K562 (cell line): ENCODE measurements around the gene ECSIT. TPM values are rescaled to one million over a fixed set of nuclear protein-coding genes. Genes with fewer than 3 reads are reported as not detected.

Experiments
- CBX1 ChIP-seq: sonication (generic); IDR thresholded peaks from 2 replicates; pipeline ENCODE4 v1.6.1; 2016; ENCODE audit warnings: antibody characterized with exemption, low read depth, mild to moderate bottlenecking
- CBX3 ChIP-seq, 2 experiments: IDR thresholded peaks; 1 replicate in 1 of 2; 2 replicates in 1 of 2; pipeline ENCODE4 v1.6.1; 2012; ENCODE audit warnings: inconsistent platforms in 2 of 2, low read length in 2 of 2, borderline replicate concordance in 1 of 2, control low read depth in 1 of 2
- E2F6 ChIP-seq, 2 experiments: IDR thresholded peaks; 2 replicates each; pipeline ENCODE4 v1.6.1; 2011; ENCODE audit warnings: borderline replicate concordance in 1 of 2, control low read depth in 1 of 2, low read depth in 1 of 2, low read length in 1 of 2, mild to moderate bottlenecking in 1 of 2, mixed read lengths in 1 of 2, moderate library complexity in 1 of 2; ENCODE audit not compliant: insufficient read depth in 1 of 2, insufficient read length in 1 of 2, poor library complexity in 1 of 2, severe bottlenecking in 1 of 2; ENCODE audit errors: extremely low read depth in 1 of 2
- IRF2 ChIP-seq: sonication (generic); formaldehyde crosslinking; IDR thresholded peaks from 2 replicates; pipeline ENCODE4 v1.8.1; 2022; ENCODE audit warnings: mild to moderate bottlenecking, missing genetic modification reagents
- PML ChIP-seq: IDR thresholded peaks from 2 replicates; pipeline ENCODE4 v1.6.1; 2012; ENCODE audit warnings: low read length, inconsistent platforms
- XRCC4 ChIP-seq: IDR thresholded peaks from one replicate; pipeline ENCODE4 v1.6.1; 2011; ENCODE audit not compliant: insufficient read depth, insufficient read length; ENCODE audit errors: extremely low read depth
- YY1 ChIP-seq, 3 experiments: IDR thresholded peaks; 2 replicates each; pipeline ENCODE4 v1.6.1; 2011; ENCODE audit warnings: low read length in 2 of 3, mild to moderate bottlenecking in 2 of 3, moderate library complexity in 2 of 3, borderline replicate concordance in 1 of 3, control low read depth in 1 of 3, low read depth in 1 of 3; ENCODE audit not compliant: insufficient read depth in 3 of 3, insufficient replicate concordance in 2 of 3, control insufficient read depth in 1 of 3, insufficient read length in 1 of 3; ENCODE audit errors: extremely low read depth in 1 of 3
- ZBTB40 ChIP-seq, 2 experiments: fragments of 450-650 bp in 1 of 2; sonication (generic) in 1 of 2; formaldehyde crosslinking in 1 of 2; IDR thresholded peaks; 2 replicates each; pipeline versions ENCODE4 v1.7.1 to v1.9.0; 2016 to 2022; ENCODE audit warnings: inconsistent platforms in 1 of 2, mild to moderate bottlenecking in 1 of 2, missing genetic modification reagents in 1 of 2
- ZNF175 ChIP-seq: fragments of 200-800 bp; sonication (Bioruptor generic); IDR thresholded peaks from 2 replicates; pipeline ENCODE4 v1.6.1; 2016; ENCODE audit warnings: low read depth, mild to moderate bottlenecking, missing genetic modification characterization, missing compliant biosample characterization
- ZNF282 ChIP-seq: sonication (generic); formaldehyde crosslinking; IDR thresholded peaks from 2 replicates; pipeline ENCODE4 v1.8.1; 2023; ENCODE audit warnings: missing genetic modification reagents
- ZNF77 ChIP-seq: fragments of 250-450 bp; sonication (Bioruptor Pico); IDR thresholded peaks from 2 replicates; pipeline ENCODE4 v1.5.0; 2020
- polyA plus RNA-seq, 8 experiments: library from polyadenylated mRNA; depleted of rRNA in 4 of 8; stranded (reverse) in 5 of 8; unstranded in 3 of 8; fragments of >200 nt; fragmentation: Nextera tagmentation in 2 of 8; fragmentation: Illumina TruSeq in 1 of 8; extraction: Ambion mirVana in 2 of 8; extraction: Trizol in 1 of 8; gene quantifications; 2 replicates each; pipeline versions ENCODE4 v1.2.1 to v1.2.3, GENCODE V29; 2011 to 2014; ENCODE audit warnings: inconsistent platforms in 1 of 8, missing spikeins in 1 of 8
- total RNA-seq, 7 experiments: library from RNA; depleted of rRNA in 6 of 7; stranded (reverse); fragments of >200 nt in 6 of 7; fragmentation: Illumina TruSeq in 2 of 7; extraction: Trizol in 2 of 7; gene quantifications; 2 replicates each; pipeline versions ENCODE4 v1.2.1 to v1.2.3, GENCODE V29; 2011 to 2021; ENCODE audit warnings: low replicate concordance in 1 of 7
- TF ChIP-seq, protein P1 (sequence below): fragments of 250-450 bp; sonication (Bioruptor Pico); IDR thresholded peaks from 2 replicates; pipeline ENCODE4 v1.8.0; 2022; ENCODE audit warnings: moderate library complexity, mild to moderate bottlenecking, inconsistent platforms

Gene ECSIT
- total and polyA plus RNA-seq, 9 of the 15 experiments (the other 6 are each of a cell fraction or from before 2014, with no cell fraction given) = 1.1 to 82.5 (median 43.9) TPM

- TF ChIP-seq YY1 (IDR thresholded peaks at IDR 0.05; ENCODE audit: borderline replicate concordance in 1 of 3, control insufficient read depth in 1 of 3, extremely low read depth in 1 of 3, insufficient read depth in 3 of 3, insufficient read length in 1 of 3, insufficient replicate concordance in 2 of 3, low read depth in 1 of 3, low read length in 2 of 3) = no peak
- TF ChIP-seq ZBTB40 (IDR thresholded peaks at IDR 0.05) = no peak
- TF ChIP-seq ZBTB40 (CRISPR knock-in tag; IDR thresholded peaks at IDR 0.05) = no peak
- no peak for TF ChIP-seq PML
- TF ChIP-seq IRF2 (CRISPR knock-in tag) = no peak
- TF ChIP-seq CBX3 (IDR thresholded peaks at IDR 0.05; ENCODE audit: borderline replicate concordance in 1 of 2, low read length in 2 of 2) = no peak
- no peak for TF ChIP-seq ZNF77 (CRISPR knock-in tag)
- TF ChIP-seq ZNF175 = no peak
- TF ChIP-seq, protein P1, sequence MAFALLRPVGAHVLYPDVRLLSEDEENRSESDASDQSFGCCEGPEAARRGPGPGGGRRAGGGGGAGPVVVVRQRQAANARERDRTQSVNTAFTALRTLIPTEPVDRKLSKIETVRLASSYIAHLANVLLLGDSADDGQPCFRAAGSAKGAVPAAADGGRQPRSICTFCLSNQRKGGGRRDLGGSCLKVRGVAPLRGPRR (CRISPR knock-in tag) = no peak
- no peak for TF ChIP-seq XRCC4
- TF ChIP-seq ZNF282 (CRISPR knock-in tag) = no peak
- TF ChIP-seq E2F6 (IDR thresholded peaks at IDR 0.05; ENCODE audit: borderline replicate concordance in 1 of 2, extremely low read depth in 1 of 2, insufficient read depth in 1 of 2, insufficient read length in 1 of 2, low read depth in 1 of 2, low read length in 1 of 2, poor library complexity in 1 of 2, severe bottlenecking in 1 of 2) = no peak
- no peak for TF ChIP-seq CBX1
Observed at GRCh38 chr19:11556634-11557420, 27.9 kb upstream of the ECSIT start (continued).
